Globus pallidus (tissue), 1 donor: Measurements from ENCODE around the gene MYH14.
A peak's percentile ranks its signal among the peaks of the same experiment; 100 is the strongest.

Source experiments
- DNase-seq: peaks from one replicate; pipeline ENCODE4 v3.0.0-alpha.2; 2015; ENCODE audit warnings: low spot score

The MYH14 gene

DNA sequence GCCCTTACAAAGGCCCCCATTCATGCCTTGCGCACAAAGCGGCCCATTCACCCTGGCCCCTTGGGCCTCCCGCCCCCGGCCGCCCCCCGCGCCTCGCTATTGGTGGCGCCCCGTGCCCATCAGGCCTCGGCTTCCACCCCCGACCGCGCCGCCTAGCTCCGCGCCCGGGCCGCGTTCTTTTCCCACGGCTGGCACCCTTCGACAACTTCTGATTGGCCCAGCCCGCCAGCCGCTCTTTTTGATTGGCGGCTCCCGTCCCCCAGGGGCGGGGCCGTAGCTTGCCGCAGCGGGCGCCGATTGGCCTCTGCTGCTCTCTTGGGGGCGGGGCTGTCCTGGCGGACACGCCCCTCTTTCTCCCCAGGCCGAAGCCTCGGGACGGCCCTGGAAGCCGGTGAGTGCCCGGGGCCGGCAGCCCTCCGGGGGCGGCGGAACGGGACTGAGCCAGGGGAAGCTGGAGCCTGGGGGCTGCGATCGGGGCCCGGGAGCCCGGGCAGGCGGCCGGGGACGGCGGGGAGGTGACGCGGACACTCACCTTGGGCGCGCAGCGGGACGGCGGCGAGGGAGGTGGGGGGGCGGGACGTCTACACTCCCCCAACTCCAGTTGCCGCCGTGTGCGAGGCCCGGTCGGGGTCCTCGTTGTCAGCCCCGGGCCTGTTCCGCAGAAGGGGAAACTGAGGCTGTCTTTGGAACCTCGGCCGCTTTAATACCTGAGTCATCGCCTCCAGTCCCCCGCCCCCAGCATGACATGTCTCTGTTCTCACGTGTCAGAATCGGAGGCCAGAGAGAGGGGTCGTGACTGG, at the start of gene MYH14:
Gene MYH14, plus strand, starts transcription at position 342 of the 800 bp plus-strand sequence. CDS start 6,744 bp downstream, outside the sequence.
- DNase-seq = peak; percentile 97

DNA sequence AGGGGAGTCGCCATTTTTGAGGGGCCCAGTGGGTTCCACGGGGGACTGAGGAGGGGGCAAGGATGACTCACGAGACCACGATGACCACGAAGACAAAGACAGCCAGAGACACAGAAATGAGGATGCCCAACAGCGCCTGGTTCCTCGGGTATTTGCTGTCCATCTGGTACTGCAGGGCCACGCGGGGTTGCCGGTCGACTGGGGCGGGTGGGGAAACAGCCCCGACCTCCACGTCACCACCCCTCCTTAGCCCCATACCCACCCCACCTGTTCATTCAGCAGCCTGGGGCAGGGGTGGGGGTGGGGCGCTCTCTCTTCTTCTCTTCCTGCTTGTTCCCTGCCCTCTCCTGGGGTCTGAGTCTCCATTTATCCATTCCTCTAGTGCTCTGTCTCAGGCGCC, 48.9 kb upstream of the MYH14 start:
- no peak for DNase-seq

DNA sequence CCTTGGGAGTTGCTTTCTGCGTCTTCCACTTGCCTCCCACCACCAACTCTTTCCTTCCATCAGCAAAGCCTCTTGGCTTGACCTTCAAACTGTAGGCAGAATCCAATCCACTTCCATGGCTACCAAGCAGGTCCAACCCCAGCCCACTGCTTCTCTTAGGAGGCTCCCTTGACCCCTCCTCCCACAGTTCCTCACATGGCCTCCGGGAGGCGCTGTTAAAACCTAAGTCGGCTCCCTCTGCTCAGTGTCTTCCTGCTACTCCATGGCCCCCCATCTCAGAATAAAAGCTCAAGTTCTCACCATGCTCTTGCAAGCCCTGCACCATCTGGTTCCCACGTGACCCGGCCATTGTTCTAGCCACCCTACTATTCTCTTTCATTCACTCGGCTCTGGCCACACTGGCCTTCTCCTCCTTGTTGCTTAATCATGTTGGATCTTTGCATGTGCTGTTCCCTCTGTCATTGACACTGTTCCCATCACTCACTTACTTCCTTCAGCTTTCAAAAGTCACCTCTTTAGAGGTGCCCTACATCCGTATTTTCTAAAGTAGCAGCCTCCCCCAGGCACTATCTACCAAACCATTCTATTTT, 47.8 kb upstream of the MYH14 start:
- DNase-seq = no peak

DNA sequence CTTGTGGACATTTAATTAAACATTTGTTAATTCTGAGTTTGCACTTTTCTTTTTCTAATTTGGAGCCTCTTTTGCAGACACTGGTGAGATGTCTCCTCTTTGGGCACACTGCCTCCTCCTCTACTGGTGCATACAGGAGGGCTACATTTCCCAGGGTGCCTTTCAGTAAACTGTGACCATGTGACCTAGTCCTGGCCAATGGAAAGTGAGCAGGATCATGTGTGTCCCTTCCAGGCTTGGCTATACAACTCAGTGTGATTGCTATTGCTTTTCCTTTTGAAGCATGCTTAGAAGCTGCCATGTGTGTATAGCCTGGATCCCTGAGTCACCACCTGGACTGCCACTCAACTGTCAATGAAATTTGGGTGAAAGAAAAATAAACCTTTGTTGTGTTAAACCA, 44.8 kb upstream of the MYH14 start:
- DNase-seq = no peak

DNA sequence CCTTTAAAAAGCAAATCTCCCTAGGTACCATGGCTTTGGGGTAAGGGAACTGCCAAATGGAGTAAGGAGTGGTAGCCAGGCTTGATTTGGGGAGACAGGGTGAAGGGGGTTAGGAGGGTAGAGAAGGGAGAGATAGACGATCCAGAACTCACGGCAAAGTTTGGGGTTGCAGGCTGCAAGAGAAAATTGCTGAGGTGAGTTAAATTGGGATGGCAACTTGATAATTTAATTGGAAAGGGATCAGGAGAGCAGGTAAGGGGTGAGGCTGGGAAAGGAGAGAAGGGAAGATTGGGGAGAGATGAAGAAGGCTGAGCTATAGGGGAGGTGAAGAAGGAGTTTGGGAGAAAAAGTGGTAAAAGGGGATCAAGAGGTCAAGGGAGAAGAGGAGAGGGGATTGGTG, 44.3 kb upstream of the MYH14 start:
- no peak for DNase-seq

DNA sequence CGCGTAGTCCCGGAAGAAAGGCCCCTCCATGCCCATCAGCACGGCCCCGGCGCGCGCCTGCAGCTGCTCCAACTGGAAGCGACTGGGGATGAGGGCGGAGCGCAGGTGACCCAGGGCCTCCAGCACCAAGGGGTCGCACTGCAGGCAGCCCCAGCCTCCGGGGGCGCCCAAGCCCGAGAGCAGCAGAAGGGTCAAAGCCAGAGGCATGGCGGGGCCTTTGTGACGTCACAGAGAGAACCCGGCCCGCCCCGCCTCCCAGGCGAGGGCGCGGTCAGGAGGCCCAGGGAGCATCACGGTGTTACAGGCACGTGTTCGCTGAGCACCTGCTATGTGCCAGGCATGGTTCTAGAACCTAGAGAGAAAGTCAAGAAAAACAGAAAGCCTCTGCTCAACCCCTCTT, 40.4 kb upstream of the MYH14 start, which contains the start of gene IZUMO2:
Gene IZUMO2, minus strand, starts transcription at position 294 of the 400 bp plus-strand sequence. Its CDS starts 87 bp downstream, at position 207.
- no peak for DNase-seq

DNA sequence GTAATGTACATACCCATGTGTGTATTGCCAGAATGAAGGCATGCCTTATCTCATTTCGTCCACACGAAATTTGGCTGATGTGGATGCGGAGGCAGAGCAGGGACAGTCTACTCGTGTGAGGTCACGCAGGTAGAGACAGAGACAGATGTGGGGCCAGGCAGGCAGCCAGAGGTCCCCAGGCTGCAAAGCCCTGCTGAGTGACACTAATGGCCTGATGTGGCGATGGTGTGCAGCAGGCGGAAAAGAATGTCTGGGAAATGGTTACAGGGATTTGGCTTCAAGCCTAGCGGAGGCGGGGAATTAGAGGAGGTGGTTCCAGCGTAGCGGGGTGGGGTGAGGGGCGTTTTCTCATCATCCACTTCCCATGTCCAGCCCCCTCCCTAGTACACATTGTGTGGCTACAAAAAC, 36.1 kb upstream of the MYH14 start:
- no peak for DNase-seq

DNA sequence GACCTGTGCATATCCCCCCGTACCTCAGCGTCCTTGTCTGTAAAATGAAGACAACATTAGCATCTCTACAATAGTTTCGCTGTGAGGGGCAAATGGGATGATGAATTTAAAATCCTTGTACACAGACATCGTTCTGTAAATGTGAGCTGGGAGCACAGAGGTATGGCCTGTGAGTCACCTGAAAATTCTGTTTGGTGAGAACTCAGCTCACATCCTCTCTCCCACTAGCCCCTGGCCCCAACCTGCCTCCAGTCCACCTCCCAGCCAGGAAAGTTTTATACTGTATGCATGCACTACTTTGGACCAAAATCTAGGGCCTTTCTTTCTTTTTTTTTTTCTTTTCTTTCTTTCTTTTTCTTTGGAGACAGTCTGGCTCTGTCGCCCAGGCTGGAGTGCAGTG, 31.7 kb upstream of the MYH14 start:
- DNase-seq = no peak

DNA sequence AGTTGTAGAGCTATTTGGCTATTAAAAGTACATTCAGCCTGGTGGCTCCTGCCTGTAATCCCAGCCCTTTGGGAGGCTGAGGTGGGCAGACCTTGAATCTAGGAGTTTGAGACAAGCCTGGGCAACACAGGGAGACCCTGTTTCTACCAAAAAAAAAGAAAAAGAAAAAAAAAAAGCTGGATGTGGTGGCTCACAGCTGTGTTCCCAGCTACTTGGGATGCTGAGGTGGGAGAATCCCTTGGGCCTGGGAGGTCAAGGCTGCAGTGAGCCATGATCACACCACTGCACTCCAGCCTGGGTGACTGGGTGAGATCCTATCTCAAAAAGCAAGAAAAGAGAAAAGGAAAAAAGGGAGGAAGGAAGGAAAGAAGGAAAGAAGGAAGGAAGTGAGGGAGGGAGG, 30.7 kb upstream of the MYH14 start:
- DNase-seq = no peak

DNA sequence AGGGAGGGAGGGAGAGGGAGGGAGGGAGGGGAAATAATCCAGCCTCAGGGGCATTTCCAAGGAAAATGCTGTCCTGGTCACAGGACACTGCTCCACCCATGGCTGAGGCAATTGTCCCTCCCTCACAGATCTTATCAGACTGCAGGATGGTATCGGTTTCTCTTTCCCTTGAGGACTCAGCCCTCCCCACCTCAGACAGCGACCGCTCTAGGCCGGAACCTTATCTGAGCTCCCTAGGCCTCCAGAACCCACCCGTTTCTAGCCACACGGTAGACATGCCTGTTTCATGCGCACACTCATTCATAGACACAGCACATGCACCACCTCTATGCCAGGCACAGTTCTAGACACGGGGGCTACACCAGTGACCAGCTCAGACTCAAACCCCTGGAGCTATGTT, 30.3 kb upstream of the MYH14 start:
- no peak for DNase-seq

DNA sequence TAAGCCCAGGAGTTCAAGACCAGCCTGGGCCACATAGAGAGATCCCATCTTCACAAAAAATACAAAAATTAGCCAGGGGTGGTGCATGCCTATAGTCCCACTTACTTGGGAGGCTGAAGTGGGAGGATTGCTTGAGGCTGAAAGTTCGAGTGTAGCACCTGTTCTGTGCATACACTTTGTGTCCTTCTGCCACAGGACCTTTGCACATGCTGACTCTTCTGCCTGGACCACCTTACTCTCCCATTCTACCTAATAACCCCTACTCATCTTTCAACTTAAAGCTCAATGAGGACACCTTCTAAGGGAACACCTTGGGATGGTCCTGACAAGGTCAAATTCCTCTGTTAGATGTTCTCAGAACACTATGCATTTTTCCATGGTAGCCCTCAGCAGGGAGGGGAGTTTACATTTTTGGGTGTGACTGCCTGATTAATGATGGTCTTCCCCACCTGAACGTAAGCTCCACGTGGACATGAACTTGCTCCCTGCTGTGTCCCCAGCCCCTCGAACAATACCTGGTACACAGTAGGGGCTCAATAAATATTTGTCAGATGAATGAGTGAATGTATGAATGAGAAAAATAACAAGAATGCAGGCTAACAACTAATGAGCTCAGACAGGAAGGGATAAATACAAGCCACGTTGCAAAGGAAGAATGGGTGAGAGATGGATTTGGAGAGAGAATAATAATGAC, 29.2 kb upstream of the MYH14 start:
- no peak for DNase-seq

DNA sequence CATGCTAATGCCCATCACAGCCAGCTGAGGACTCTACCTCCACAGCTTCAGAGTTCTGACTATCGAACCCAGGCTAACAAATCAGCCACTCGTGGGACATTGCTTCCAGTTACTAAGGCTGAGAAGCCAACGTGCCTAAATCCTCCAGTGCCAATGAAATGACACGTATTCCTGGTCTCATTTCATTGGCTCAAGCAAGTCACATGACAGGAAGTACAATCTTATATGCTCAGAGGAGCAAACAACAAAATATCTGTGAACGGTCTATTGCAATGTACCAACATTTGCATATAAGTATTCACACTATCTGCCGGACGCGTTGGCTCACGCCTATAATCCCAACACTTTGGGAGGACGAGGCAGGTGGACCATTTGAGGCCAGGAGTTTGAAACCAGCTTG, 27.5 kb upstream of the MYH14 start:
- no peak for DNase-seq

DNA sequence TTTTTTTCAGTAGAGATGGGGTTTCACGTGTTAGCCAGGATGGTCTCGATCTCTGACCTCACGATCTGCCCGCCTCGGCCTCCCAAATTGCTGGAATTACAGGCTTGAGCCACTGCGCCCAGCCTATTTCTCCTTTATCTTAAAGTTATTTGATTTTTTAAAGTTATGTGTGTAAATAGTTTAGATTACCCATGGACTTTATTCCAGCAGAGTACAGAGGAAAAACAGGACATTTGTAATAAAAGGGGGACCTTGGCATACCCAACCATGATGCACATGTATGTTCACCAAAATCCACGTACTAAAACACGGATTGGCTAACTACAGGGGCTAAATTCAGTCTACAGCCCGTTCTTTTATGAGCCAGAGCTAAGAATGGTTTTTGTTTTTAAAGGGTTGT, 26.6 kb upstream of the MYH14 start:
- no peak for DNase-seq

DNA sequence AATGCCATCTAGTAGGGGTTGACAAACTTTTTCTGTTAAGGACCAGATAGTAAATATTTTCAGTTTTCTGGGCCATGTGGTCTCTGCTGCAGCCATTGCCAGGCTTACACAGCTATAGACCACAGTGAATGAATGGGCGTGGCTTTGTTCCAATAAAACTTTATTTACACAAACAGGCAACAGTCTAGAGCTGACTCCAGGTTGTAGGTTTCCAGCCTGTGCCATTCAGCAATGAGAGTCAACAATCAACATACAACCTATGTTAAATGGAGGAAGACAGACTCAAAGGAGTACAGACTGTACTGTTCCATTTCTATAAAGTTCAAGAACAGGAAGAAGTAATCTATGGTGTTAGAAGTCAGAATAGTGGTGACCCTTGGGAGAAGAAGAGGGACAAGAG, 25.1 kb upstream of the MYH14 start:
- no peak for DNase-seq

DNA sequence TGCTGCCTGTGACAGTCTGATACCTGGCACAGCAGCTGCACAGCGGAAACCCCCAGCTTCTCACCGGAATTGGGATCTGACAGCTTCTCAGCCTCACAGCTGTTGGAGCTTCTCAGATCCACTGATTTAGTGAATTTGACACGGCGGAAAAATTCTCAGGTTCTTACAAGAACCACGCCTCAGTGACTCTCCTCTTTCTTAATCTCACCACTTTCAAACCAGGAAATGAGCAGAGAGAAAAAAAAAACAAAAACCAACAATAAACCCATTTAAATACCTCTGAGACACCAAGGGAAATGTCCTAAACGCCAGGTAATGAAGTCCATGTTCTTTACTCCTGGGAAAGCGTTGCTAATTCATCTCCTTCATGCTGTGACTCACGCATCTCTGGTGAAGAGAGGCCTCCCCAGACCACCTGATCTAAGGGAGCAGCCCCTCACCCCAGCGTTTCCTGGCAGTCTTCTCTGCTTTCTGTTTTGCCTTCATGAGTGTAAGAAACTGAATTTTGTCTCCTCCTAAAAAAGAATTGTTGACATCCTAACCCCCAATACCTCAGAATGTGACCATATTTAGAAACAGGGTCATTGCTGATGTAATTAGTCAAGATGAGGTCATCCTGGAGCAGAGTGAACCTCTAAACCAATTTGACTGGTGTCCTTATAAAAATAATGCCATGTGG, 24.4 kb upstream of the MYH14 start:
- DNase-seq = no peak

DNA sequence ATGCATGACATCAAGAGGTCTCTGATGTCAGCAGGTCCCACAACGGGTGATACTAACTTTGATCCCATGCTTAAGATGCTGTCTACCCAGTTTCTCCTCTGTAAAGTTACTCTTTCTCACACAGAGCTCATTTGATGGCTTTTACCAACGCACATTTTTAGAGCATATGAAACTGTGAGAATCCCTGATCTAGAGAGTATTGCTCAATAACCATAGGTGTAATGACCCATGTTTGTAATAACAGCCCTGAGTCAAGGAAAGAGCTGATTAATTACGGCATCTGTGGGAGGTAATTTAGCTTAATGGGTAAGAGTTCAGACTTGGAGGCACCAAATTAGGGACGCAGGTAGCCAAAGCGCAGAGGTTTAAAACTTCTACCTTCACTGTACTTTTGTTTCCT, 22.3 kb upstream of the MYH14 start:
- DNase-seq = no peak

DNA sequence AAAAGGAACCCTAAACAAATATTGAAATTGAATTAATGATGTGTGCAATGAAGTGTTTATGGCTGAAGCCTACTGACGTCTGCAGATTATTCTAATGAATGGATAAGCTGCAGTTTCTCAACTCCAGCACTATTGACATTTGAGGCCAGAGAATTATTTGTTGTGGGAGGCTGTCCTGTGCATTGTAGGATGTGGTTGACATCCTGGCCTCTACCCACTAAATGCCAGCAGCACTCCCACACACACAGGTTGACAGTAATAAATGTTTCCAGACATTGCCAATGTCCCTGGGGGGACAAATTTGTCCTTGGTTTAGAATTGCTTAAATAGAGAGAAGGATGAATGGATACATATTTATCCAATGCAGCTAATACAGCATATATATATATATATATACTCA, 19.2 kb upstream of the MYH14 start:
- DNase-seq = no peak

DNA sequence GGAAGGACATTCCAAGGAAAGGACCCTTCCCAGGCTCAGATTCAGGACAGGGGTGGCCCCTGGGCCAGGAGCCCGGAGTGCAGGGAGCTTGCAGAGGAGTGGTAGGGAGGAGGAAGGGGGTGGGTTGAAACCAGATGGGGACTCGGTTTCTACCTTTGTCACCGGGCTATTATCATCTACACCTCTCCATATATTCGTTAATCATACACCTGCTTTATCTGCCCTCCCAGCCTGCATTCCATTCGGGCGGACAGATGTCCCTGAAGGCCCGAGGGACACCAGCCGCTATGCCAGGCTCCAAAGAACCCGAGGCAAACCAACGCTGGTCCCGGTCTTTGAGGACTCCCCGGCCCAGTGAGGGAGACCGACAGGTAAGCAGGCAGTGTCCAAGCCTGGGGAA, 15.5 kb upstream of the MYH14 start:
- DNase-seq = no peak

DNA sequence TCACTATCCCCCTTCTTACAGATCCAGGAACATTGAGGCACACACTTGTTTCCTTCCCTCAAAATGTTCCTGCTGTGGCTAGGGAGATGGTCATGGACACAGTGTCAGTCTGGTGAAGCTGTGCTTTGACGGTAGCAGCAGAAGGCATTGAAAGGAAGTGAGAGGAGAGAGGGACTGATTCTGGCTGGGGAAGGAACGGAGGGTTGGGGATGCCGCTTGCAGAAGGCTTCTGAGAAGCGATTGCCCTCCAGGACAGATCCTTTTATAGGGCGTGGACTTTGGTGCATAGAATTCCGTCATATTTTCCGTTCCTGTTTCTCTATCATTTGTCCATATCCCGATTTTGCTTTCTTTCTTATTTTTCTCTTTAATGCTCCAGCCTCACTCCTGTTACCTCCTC, 14.1 kb upstream of the MYH14 start:
- no peak for DNase-seq

DNA sequence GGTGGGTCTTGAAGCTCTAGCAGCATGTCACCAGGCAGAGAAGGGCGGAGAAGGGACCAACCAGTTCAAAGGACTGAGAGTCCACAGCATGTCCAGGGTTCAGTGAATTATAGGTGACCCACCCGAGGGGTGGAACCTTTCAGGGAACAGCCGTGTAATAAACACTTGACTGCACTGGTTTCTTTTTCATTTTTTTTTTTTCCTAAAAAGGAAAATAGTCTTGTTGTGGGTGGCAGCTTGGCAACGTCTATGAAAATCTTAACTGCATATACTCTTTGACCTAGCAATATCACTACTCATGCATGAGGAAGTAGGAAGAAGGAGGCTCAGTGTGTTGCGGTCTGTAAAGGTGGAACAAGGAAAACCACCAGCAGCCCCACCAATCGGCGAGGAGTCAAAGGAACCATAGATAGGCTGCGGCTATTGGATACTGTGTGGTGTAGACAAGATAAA, 13.0 kb upstream of the MYH14 start:
- DNase-seq = no peak

DNA sequence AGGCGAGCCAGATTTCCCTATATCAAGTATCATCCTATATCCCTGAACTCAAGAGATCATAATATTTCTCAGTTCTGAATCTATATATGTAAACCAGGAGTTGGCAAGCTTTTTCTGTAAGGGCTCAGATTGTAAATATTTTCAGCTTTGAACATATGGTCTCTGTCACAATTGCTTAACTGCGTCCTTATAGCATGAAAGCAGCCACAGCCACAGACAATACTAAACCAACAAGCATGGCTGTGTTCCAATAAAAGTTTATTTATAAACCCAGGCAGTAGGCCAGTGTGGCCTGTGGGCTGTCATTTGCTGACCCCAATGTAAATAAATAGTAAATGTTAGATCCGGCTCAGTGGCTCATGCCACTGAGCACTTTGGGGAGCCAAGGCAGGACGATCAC, 12.2 kb upstream of the MYH14 start:
- no peak for DNase-seq

DNA sequence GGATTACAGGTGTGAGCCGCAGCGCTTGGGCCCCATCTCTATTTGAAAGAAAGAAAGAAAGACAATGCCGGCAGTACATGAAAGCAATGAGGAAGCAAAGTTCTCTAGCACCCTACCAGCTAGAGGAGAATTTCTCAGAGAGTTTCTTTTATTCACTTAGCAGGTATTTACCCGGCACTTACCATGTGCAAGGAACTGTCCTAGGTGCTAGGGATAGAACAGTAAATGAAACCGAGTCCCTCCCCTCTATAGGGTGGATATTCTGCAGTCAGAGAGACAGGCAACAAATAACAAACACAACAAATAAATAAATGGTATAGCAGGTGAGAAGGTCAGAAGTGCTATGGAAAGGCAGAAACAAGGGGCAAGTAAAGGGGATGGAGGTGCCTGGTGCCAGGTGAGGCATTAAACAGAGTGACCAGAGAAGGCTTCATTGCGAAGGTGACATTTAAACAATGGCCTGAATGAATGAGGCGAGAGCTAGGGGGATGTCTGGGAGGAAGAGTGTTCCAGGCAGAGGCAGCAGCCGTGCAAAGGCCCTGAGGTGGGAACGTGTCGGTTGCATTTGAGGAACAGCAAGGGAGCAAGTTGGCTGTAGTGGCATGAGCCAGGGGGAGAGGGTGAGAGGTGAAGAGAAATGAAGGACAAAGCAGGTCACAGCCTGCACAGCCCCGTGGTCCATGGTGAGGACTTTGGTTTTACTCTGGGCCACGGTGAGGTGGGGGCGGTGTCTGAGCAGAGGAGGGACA, 10.8 kb upstream of the MYH14 start:
- DNase-seq = no peak
